GM12891 (cell line): ENCODE results near the gene MSI2.

Experiments used
- POLR2A ChIP-seq: IDR thresholded peaks from 2 replicates; pipeline ENCODE4 v1.6.1; 2011; ENCODE audit warnings: low read depth, low read length, control low read depth
- POLR2AphosphoS5 ChIP-seq: IDR thresholded peaks from 2 replicates; pipeline ENCODE4 v1.6.1; 2011; ENCODE audit warnings: low read depth, low read length, control low read depth
- POU2F2 ChIP-seq: IDR thresholded peaks from 2 replicates; pipeline ENCODE4 v1.6.1; 2011; ENCODE audit warnings: low read depth, mild to moderate bottlenecking, control low read depth, low read length, moderate library complexity
- TAF1 ChIP-seq: IDR thresholded peaks from 2 replicates; pipeline ENCODE4 v1.6.1; 2011; ENCODE audit warnings: low read depth, low read length, control low read depth

GRCh38 chr17:57490111-57490845, 234.0 kb downstream of the MSI2 start:
- TF ChIP-seq POLR2A = no peak
- no peak for TF ChIP-seq TAF1
- no peak for TF ChIP-seq POLR2AphosphoS5
- TF ChIP-seq POU2F2 = no peak
